ENCODE data around the gene MLANA. TPM values are rescaled to one million over a fixed set of nuclear protein-coding genes. Genes with fewer than 3 reads are reported as not detected.

Gene MLANA
- total and polyA plus RNA-seq, 4 donors, result 0.25 TPM; not detected in 3

GRCh38 chr9:5866272-5866671 lies 24.4 kb upstream of the MLANA start:
- ATAC-seq (ENCODE audit: low FRiP score), result no peak
- 96 to 98% methylated on average over 2 of the region's 2 CpGs for WGBS, 2 donors
- Histone ChIP-seq H3K4me1 (ENCODE audit: control insufficient read depth in 1 of 2, insufficient read depth in 2 of 2, low read length in 2 of 2) (no peaks in the 10 kb centered on the region), H3K4me3 (ENCODE audit: low read length in 2 of 2) (no peak overlapping the region), H3K27ac (ENCODE audit: low read depth in 1 of 2, low read length in 2 of 2) (no peak overlapping the region), H3K9me3 (ENCODE audit: control insufficient read depth, low read length) (no peaks in the 10 kb centered on the region), H3K36me3 (ENCODE audit: control insufficient read depth in 1 of 2, insufficient read depth in 2 of 2, low read length in 1 of 2) (no peaks in the 10 kb centered on the region), H3K27me3 (ENCODE audit: control insufficient read depth in 1 of 2, insufficient read depth in 2 of 2, low read length in 1 of 2) (no peaks in the 10 kb centered on the region)
- no peak for DNase-seq
- intact Hi-C loops (cut with DNase I), result no loop called here

- H3K36me3 ChIP-seq (ENCODE audit: control insufficient read depth in 1 of 2, insufficient read depth in 2 of 2, low read length in 1 of 2), result no peaks in the 10 kb centered on the region
- H3K9me3 ChIP-seq (ENCODE audit: control insufficient read depth, low read length), result no peaks in the 10 kb centered on the region
- 91 to 96% methylated on average over 3 of the region's 3 CpGs for WGBS, 2 donors
- intact Hi-C loops (cut with DNase I), result no loop called here
- no peak overlapping the region for H3K4me3 ChIP-seq (ENCODE audit: low read length in 2 of 2)
- H3K4me1 ChIP-seq (ENCODE audit: control insufficient read depth in 1 of 2, insufficient read depth in 2 of 2, low read length in 2 of 2), result no peaks in the 10 kb centered on the region
- H3K27me3 ChIP-seq (ENCODE audit: control insufficient read depth in 1 of 2, insufficient read depth in 2 of 2, low read length in 1 of 2), result no peaks in the 10 kb centered on the region
- DNase-seq, result no peak
- ATAC-seq (ENCODE audit: low FRiP score), result no peak
- no peak overlapping the region for H3K27ac ChIP-seq (ENCODE audit: low read depth in 1 of 2, low read length in 2 of 2)
Measured at GRCh38 chr9:5866685-5867084, 24.0 kb upstream of the MLANA start.

- no peak overlapping the region for H3K27ac ChIP-seq (ENCODE audit: low read depth in 1 of 2, low read length in 2 of 2)
- H3K4me1 ChIP-seq (ENCODE audit: control insufficient read depth in 1 of 2, insufficient read depth in 2 of 2, low read length in 2 of 2), result no peaks in the 10 kb centered on the region
- H3K4me3 ChIP-seq (ENCODE audit: low read length in 2 of 2), result no peak overlapping the region
- WGBS, 2 donors, result 57% methylated on average over 9 of the region's 9 CpGs
- DNase-seq, result no peak
- H3K36me3 ChIP-seq (ENCODE audit: control insufficient read depth in 1 of 2, insufficient read depth in 2 of 2, low read length in 1 of 2), result no peaks in the 10 kb centered on the region
- intact Hi-C loops (cut with DNase I), result no loop called here
- no peak for ATAC-seq (ENCODE audit: low FRiP score)
- no peaks in the 10 kb centered on the region for H3K9me3 ChIP-seq (ENCODE audit: control insufficient read depth, low read length)
- H3K27me3 ChIP-seq (ENCODE audit: control insufficient read depth in 1 of 2, insufficient read depth in 2 of 2, low read length in 1 of 2), result no peaks in the 10 kb centered on the region
Measured at GRCh38 chr9:5868235-5868634, 22.5 kb upstream of the MLANA start.

- 85 to 90% methylated on average over 3 of the region's 3 CpGs for WGBS, 2 donors
- ATAC-seq (ENCODE audit: low FRiP score) (no peak), DNase-seq (no peak)
- Histone ChIP-seq H3K4me1 (ENCODE audit: control insufficient read depth in 1 of 2, insufficient read depth in 2 of 2, low read length in 2 of 2) (no peaks in the 10 kb centered on the region), H3K36me3 (ENCODE audit: control insufficient read depth in 1 of 2, insufficient read depth in 2 of 2, low read length in 1 of 2) (no peaks in the 10 kb centered on the region), H3K27me3 (ENCODE audit: control insufficient read depth in 1 of 2, insufficient read depth in 2 of 2, low read length in 1 of 2) (no peaks in the 10 kb centered on the region), H3K4me3 (ENCODE audit: low read length in 2 of 2) (no peak overlapping the region), H3K27ac (ENCODE audit: low read depth in 1 of 2, low read length in 2 of 2) (no peak overlapping the region), H3K9me3 (ENCODE audit: control insufficient read depth, low read length) (no peaks in the 10 kb centered on the region)
- intact Hi-C loops (cut with DNase I), result no loop called here
Measured at GRCh38 chr9:5869315-5870019, 21.2 kb upstream of the MLANA start.

- Histone ChIP-seq H3K27me3 (ENCODE audit: control insufficient read depth in 1 of 2, insufficient read depth in 2 of 2, low read length in 1 of 2) (no peaks in the 10 kb centered on the region), H3K4me1 (ENCODE audit: control insufficient read depth in 1 of 2, insufficient read depth in 2 of 2, low read length in 2 of 2) (no peaks in the 10 kb centered on the region), H3K4me3 (ENCODE audit: low read length in 2 of 2) (no peak overlapping the region), H3K9me3 (ENCODE audit: control insufficient read depth, low read length) (no peaks in the 10 kb centered on the region), H3K36me3 (ENCODE audit: control insufficient read depth in 1 of 2, insufficient read depth in 2 of 2, low read length in 1 of 2) (no peaks in the 10 kb centered on the region), H3K27ac (ENCODE audit: low read depth in 1 of 2, low read length in 2 of 2) (no peak overlapping the region)
- ATAC-seq (ENCODE audit: low FRiP score) (no peak), DNase-seq (no peak)
- intact Hi-C loops (cut with DNase I), result no loop called here
- 78 to 85% methylated on average over 2 of the region's 2 CpGs for WGBS, 2 donors
Measured at GRCh38 chr9:5870020-5870339, 20.7 kb upstream of the MLANA start.

- ATAC-seq (ENCODE audit: low FRiP score), result no peak
- H3K36me3 ChIP-seq (ENCODE audit: control insufficient read depth in 1 of 2, insufficient read depth in 2 of 2, low read length in 1 of 2), result no peaks in the 10 kb centered on the region
- intact Hi-C loops (cut with DNase I), result no loop called here
- DNase-seq, result no peak
- 73 to 74% methylated on average over 3 of the region's 3 CpGs for WGBS, 2 donors
- H3K27ac ChIP-seq (ENCODE audit: low read depth in 1 of 2, low read length in 2 of 2), result no peak overlapping the region
- H3K9me3 ChIP-seq (ENCODE audit: control insufficient read depth, low read length), result no peaks in the 10 kb centered on the region
- no peak overlapping the region for H3K4me3 ChIP-seq (ENCODE audit: low read length in 2 of 2)
- no peaks in the 10 kb centered on the region for H3K4me1 ChIP-seq (ENCODE audit: control insufficient read depth in 1 of 2, insufficient read depth in 2 of 2, low read length in 2 of 2)
- no peaks in the 10 kb centered on the region for H3K27me3 ChIP-seq (ENCODE audit: control insufficient read depth in 1 of 2, insufficient read depth in 2 of 2, low read length in 1 of 2)
Measured at GRCh38 chr9:5870691-5871090, 20.0 kb upstream of the MLANA start.

GRCh38 chr9:5871785-5872184 lies 18.9 kb upstream of the MLANA start:
- DNase-seq (no peak), ATAC-seq (ENCODE audit: low FRiP score) (no peak)
- intact Hi-C loops (cut with DNase I), result no loop called here
- WGBS, 2 donors, result 53 to 57% methylated on average over 2 of the region's 2 CpGs
- no peaks in the 10 kb centered on the region for H3K4me1 ChIP-seq (ENCODE audit: control insufficient read depth in 1 of 2, insufficient read depth in 2 of 2, low read length in 2 of 2)
- no peak overlapping the region for H3K4me3 ChIP-seq (ENCODE audit: low read length in 2 of 2)
- H3K9me3 ChIP-seq (ENCODE audit: control insufficient read depth, low read length), result no peaks in the 10 kb centered on the region
- H3K36me3 ChIP-seq (ENCODE audit: control insufficient read depth in 1 of 2, insufficient read depth in 2 of 2, low read length in 1 of 2), result peaks cover 0 to 1% of the 10 kb centered on the region in 2 donors
- H3K27ac ChIP-seq (ENCODE audit: low read depth in 1 of 2, low read length in 2 of 2), result no peak overlapping the region
- H3K27me3 ChIP-seq (ENCODE audit: control insufficient read depth in 1 of 2, insufficient read depth in 2 of 2, low read length in 1 of 2), result no peaks in the 10 kb centered on the region

- Histone ChIP-seq H3K9me3 (ENCODE audit: control insufficient read depth, low read length) (no peaks in the 10 kb centered on the region), H3K27ac (ENCODE audit: low read depth in 1 of 2, low read length in 2 of 2) (no peak overlapping the region), H3K36me3 (ENCODE audit: control insufficient read depth in 1 of 2, insufficient read depth in 2 of 2, low read length in 1 of 2) (peaks cover 0 to 1% of the 10 kb centered on the region in 2 donors), H3K4me3 (ENCODE audit: low read length in 2 of 2) (no peak overlapping the region), H3K27me3 (ENCODE audit: control insufficient read depth in 1 of 2, insufficient read depth in 2 of 2, low read length in 1 of 2) (no peaks in the 10 kb centered on the region), H3K4me1 (ENCODE audit: control insufficient read depth in 1 of 2, insufficient read depth in 2 of 2, low read length in 2 of 2) (no peaks in the 10 kb centered on the region)
- intact Hi-C loops (cut with DNase I), result no loop called here
- DNase-seq (no peak), ATAC-seq (ENCODE audit: low FRiP score) (no peak)
- 64 to 73% methylated on average over 4 of the region's 4 CpGs for WGBS, 2 donors
Measured at GRCh38 chr9:5872511-5872910, 18.2 kb upstream of the MLANA start.

- WGBS, 2 donors, result 97 to 98% methylated on average over 5 of the region's 5 CpGs
- H3K36me3 ChIP-seq (ENCODE audit: control insufficient read depth in 1 of 2, insufficient read depth in 2 of 2, low read length in 1 of 2), result peaks cover 0 to 1% of the 10 kb centered on the region in 2 donors
- no peaks in the 10 kb centered on the region for H3K9me3 ChIP-seq (ENCODE audit: control insufficient read depth, low read length)
- intact Hi-C loops (cut with DNase I), result no loop called here
- H3K27ac ChIP-seq (ENCODE audit: low read depth in 1 of 2, low read length in 2 of 2), result no peak overlapping the region
- DNase-seq (no peak), ATAC-seq (ENCODE audit: low FRiP score) (no peak)
- H3K4me1 ChIP-seq (ENCODE audit: control insufficient read depth in 1 of 2, insufficient read depth in 2 of 2, low read length in 2 of 2), result no peaks in the 10 kb centered on the region
- H3K4me3 ChIP-seq (ENCODE audit: low read length in 2 of 2), result no peak overlapping the region
- no peaks in the 10 kb centered on the region for H3K27me3 ChIP-seq (ENCODE audit: control insufficient read depth in 1 of 2, insufficient read depth in 2 of 2, low read length in 1 of 2)
Measured at GRCh38 chr9:5873439-5873838, 17.2 kb upstream of the MLANA start.
